Brain microvascular endothelial cell (primary cell): ENCODE results near the gene ZNF32.

Experiments used
- DNase-seq: peaks from one replicate; pipeline ENCODE4 v3.0.0-alpha.2; 2020
- H3K27ac ChIP-seq: fragments of 250-450 bp; sonication (Bioruptor Pico); 2 replicates; pipeline ENCODE4 v1.5.1; 2020; ENCODE audit warnings: mild to moderate bottlenecking, moderate library complexity
- H3K27me3 ChIP-seq: fragments of 250-450 bp; sonication (Bioruptor Pico); replicated peaks from 2 replicates; pipeline ENCODE4 v1.5.1; 2020; ENCODE audit warnings: mild to moderate bottlenecking
- H3K36me3 ChIP-seq: fragments of 250-450 bp; sonication (Bioruptor Pico); replicated peaks from 2 replicates; pipeline ENCODE4 v1.5.1; 2020; ENCODE audit warnings: mild to moderate bottlenecking
- H3K4me3 ChIP-seq: 2 replicates; pipeline ENCODE4 v1.5.1; 2011; ENCODE audit warnings: low read depth, mild to moderate bottlenecking, control low read depth, low read length, moderate library complexity
- in situ Hi-C: cut with HindIII; loops from 2 replicates; pipeline ENCODE4 v1.10.0; 2017; ENCODE audit warnings: low sequenced_read_pairs, low pct_ligation_motif_present
- TF ChIP-seq, protein P1 (sequence below): IDR thresholded peaks from 2 replicates; pipeline ENCODE4 v1.5.1; 2011; ENCODE audit warnings: low read depth, mild to moderate bottlenecking, moderate library complexity, low read length, control low read depth, inconsistent platforms; ENCODE audit errors: missing control alignments

ZNF32 gene, protein sequence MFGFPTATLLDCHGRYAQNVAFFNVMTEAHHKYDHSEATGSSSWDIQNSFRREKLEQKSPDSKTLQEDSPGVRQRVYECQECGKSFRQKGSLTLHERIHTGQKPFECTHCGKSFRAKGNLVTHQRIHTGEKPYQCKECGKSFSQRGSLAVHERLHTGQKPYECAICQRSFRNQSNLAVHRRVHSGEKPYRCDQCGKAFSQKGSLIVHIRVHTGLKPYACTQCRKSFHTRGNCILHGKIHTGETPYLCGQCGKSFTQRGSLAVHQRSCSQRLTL

DNA sequence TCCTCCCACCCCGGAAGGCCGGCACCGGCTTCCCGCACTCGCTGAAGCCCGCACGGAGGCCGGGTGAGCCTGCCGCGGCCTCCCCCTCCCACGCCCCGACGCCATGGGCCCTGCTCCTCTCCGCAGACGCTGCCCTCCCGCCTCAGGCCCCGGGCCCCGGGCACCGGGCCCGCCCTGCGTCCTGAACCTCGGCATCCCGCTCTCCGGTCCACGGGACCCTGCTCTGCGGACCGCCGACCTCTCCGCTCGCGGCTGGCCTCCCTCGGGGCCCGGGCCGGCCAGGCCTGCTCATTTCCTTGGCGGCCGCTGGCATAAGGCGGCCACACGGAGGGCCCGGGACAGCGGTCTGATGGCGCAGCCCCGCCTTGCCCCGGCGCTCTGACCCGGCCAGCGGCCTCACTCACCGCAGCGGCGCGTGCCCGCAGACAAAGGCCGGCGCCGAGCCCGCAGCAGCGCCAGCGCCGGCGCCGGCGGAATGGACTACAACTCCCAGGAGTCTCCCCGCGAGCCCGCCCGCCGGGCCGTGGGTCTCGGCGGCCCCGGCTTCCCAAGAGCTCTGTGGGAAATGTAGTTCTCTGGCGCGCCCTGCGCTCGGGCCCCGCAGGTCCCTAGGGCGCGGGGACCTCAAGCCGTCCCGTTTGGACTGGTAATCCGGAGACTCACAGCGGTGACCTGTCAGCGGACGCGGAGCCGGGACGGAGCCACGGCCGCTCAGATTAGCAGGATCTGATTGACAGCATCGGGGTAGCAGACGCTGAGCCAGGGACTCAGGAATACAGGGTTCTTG is at the start of gene ZNF32:
Gene ZNF32 (minus strand): TSS at position 484 of the 787 bp plus-strand sequence. CDS start 2,748 bp downstream, outside the sequence.
- DNase-seq, result peak; percentile 67
- H3K27ac ChIP-seq, result peak within 1 kb of the TSS; percentile 73
- in situ Hi-C loops, result no loop called here
- TF ChIP-seq, protein P1, sequence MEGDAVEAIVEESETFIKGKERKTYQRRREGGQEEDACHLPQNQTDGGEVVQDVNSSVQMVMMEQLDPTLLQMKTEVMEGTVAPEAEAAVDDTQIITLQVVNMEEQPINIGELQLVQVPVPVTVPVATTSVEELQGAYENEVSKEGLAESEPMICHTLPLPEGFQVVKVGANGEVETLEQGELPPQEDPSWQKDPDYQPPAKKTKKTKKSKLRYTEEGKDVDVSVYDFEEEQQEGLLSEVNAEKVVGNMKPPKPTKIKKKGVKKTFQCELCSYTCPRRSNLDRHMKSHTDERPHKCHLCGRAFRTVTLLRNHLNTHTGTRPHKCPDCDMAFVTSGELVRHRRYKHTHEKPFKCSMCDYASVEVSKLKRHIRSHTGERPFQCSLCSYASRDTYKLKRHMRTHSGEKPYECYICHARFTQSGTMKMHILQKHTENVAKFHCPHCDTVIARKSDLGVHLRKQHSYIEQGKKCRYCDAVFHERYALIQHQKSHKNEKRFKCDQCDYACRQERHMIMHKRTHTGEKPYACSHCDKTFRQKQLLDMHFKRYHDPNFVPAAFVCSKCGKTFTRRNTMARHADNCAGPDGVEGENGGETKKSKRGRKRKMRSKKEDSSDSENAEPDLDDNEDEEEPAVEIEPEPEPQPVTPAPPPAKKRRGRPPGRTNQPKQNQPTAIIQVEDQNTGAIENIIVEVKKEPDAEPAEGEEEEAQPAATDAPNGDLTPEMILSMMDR, result no peak
- peaks cover 22% of the 10 kb centered on the region for H3K36me3 ChIP-seq
- H3K27me3 ChIP-seq, result no peaks in the 10 kb centered on the region
- H3K4me3 ChIP-seq, result peak within 1 kb of the TSS; percentile 72

DNA sequence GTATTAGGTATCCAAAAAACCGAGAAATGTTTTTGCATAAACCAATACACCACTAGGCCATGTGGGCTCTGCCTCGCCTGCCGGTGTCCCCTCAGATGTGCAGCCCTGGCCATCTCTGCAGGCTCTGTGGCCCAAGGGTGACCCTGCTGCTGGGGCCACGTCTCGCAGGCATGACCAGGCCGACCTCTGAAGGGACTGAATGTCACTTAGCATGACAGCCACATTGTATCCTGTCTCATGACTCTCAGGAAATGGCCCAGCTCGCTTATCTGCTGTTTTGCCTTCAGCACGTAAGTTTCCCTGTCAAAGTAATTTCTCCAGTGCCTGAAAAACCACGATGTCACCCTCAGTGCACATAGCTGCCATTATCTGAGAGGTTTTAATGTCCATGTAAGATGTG is 49.5 kb upstream of the ZNF32 start:
- in situ Hi-C loops, result loop anchor here (25.0 kb wide), 1 partner anchor 614 kb away; no protein-coding TSS in a partner anchor
- no peak for DNase-seq
- Histone ChIP-seq H3K27ac (no peak overlapping the region), H3K4me3 (no peak overlapping the region), H3K36me3 (no peaks in the 10 kb centered on the region), H3K27me3 (no peaks in the 10 kb centered on the region)
- TF ChIP-seq, protein P1, result no peak

DNA sequence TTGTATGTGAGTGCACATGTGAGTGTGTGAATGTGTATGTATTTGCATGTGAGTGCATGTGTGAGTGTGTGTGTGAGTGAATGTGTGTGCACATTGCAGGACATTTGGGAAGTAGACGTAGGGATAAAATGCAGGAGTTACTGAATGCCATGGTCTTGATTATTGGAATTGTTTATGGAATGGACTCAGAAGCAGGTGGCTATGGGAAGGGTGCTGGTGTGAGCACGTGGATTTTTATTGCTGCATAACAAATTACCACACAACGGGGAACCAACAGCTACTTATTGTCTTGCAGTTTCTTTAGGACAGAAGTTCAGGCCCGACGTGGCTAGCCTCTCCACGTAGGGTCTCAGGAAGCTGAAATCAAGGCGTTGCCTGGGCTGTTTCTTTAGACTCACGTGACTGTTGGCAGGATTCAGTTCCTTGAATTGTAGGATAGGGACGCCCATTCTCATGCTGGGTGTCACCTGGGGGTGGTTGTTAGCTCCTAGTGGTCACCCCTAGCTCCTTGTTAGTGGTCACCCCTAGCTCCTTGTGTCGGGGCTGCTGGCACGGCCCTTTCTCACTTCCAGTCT is 48.3 kb upstream of the ZNF32 start:
- Histone ChIP-seq H3K27ac (no peak overlapping the region), H3K4me3 (no peak overlapping the region), H3K36me3 (no peaks in the 10 kb centered on the region), H3K27me3 (no peaks in the 10 kb centered on the region)
- in situ Hi-C loops, result loop anchor here (25.0 kb wide), 1 partner anchor 615 kb away; no protein-coding TSS in a partner anchor
- DNase-seq, result no peak
- TF ChIP-seq, protein P1, result no peak

DNA sequence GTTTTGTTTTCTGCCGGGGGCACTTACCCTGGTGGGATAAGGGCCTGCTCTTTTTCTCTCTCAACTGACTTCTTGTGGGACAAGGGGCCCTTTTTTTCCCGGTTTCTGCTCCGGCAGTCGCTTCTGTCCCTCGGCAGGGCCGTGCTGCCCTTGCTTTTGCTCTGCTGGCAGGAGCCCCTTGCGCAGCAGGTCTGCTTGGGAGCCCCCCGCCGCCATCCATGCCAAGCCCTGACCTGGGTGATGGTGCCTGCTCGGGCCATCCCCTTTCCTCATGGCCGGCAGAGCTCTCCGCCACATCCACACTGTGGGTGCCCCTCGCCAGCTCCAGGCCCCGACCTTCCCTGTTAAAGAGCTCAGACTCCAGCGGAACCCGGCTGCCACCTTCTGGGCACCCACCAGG is 47.0 kb upstream of the ZNF32 start:
- H3K36me3 ChIP-seq, result no peaks in the 10 kb centered on the region
- H3K27me3 ChIP-seq, result no peaks in the 10 kb centered on the region
- H3K4me3 ChIP-seq, result no peak overlapping the region
- no peak overlapping the region for H3K27ac ChIP-seq
- TF ChIP-seq, protein P1, result no peak
- in situ Hi-C loops, result loop anchor here (25.0 kb wide), 1 partner anchor 617 kb away; no protein-coding TSS in a partner anchor
- DNase-seq, result no peak

DNA sequence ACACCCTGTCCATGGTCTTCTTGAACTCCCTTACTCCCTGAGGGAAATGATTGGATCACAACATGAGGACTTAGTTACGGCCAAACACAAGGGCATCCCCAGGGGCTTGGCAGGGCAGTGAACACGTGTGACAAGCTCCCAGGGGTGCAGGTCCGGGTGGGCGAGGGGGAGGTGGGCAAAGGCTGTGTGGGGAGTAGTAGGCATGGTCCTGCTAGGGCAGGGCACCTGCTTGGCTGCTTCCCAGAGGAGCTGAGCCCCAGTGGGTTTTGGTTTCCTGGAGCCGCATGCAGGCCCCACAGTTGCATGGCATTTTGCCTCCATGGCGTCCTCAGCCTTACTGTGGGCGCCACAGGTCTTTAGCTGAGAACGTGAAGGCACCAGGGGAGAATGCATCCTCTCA is 46.6 kb upstream of the ZNF32 start:
- Histone ChIP-seq H3K27me3 (no peaks in the 10 kb centered on the region), H3K4me3 (no peak overlapping the region), H3K27ac (no peak overlapping the region), H3K36me3 (no peaks in the 10 kb centered on the region)
- TF ChIP-seq, protein P1, result no peak
- DNase-seq, result no peak
- in situ Hi-C loops, result loop anchor here (25.0 kb wide), 1 partner anchor 617 kb away; no protein-coding TSS in a partner anchor
